NCI-H82 treated with DMSO at 0.1 percent for 48 hours (cell line): Measurements from ENCODE around the gene SPIRE1.
"Not testable (repeated sequence)": the region's sequence is repeated elsewhere in the genome, so short reads cannot be mapped to it uniquely, and the experiment has no call there.

Experiments
- DNase-seq: peaks from one replicate; lab custom pipeline; 2025; ENCODE audit not compliant: unreplicated experiment; lab: John Stamatoyannopoulos, UW

Gene SPIRE1

GRCh38 chr18:12497296-12497695, 160.6 kb downstream of the SPIRE1 start:
- no peak for DNase-seq

- DNase-seq = peak; percentile 18
Observed at GRCh38 chr18:12492907-12493306, 165.0 kb downstream of the SPIRE1 start.

- DNase-seq = no peak
Observed at GRCh38 chr18:12491611-12492435, 166.1 kb downstream of the SPIRE1 start.

- no peak for DNase-seq
Observed at GRCh38 chr18:12485479-12486105, 172.3 kb downstream of the SPIRE1 start.

- DNase-seq = not testable (repeated sequence)
Observed at GRCh38 chr18:12481915-12482314, 176.0 kb downstream of the SPIRE1 start.

GRCh38 chr18:12479982-12480381, 177.9 kb downstream of the SPIRE1 start:
- DNase-seq = no peak

GRCh38 chr18:12479536-12479935, 178.4 kb downstream of the SPIRE1 start:
- DNase-seq = no peak

- DNase-seq = no peak
Observed at GRCh38 chr18:12478269-12479047, 179.4 kb downstream of the SPIRE1 start.

- no peak for DNase-seq
Observed at GRCh38 chr18:12477606-12478005, 180.3 kb downstream of the SPIRE1 start.

- DNase-seq = no peak
Observed at GRCh38 chr18:12476955-12477354, 181.0 kb downstream of the SPIRE1 start.

GRCh38 chr18:12474876-12475275, 183.0 kb downstream of the SPIRE1 start:
- no peak for DNase-seq

- no peak for DNase-seq
Observed at GRCh38 chr18:12474146-12474545, 183.8 kb downstream of the SPIRE1 start.

- DNase-seq = no peak
Observed at GRCh38 chr18:12470382-12471075, 187.4 kb downstream of the SPIRE1 start.

GRCh38 chr18:12468445-12468844, 189.5 kb downstream of the SPIRE1 start:
- no peak for DNase-seq

- no peak for DNase-seq
Observed at GRCh38 chr18:12464731-12465130, 193.2 kb downstream of the SPIRE1 start.

- DNase-seq = no peak
Observed at GRCh38 chr18:12463191-12463590, 194.7 kb downstream of the SPIRE1 start.

- DNase-seq = no peak
Observed at GRCh38 chr18:12462242-12462641, 195.7 kb downstream of the SPIRE1 start.

GRCh38 chr18:12461326-12461725, 196.6 kb downstream of the SPIRE1 start:
- DNase-seq = no peak

- DNase-seq = no peak
Observed at GRCh38 chr18:12460874-12461273, 197.0 kb downstream of the SPIRE1 start.

GRCh38 chr18:12458771-12459170, 199.1 kb downstream of the SPIRE1 start:
- DNase-seq = no peak

GRCh38 chr18:12456441-12456840, 201.5 kb downstream of the SPIRE1 start:
- DNase-seq = peak; percentile 79
